GM18868 (cell line): Measurements from ENCODE around the gene GRM2.

Experiments
- ATAC-seq: cut with Tn5 transposase; IDR thresholded peaks from one replicate; pipeline ENCODE4 v1.9.1; 2021; ENCODE audit warnings: mild to moderate bottlenecking, moderate library complexity; ENCODE audit not compliant: unreplicated experiment

GRM2 gene

DNA sequence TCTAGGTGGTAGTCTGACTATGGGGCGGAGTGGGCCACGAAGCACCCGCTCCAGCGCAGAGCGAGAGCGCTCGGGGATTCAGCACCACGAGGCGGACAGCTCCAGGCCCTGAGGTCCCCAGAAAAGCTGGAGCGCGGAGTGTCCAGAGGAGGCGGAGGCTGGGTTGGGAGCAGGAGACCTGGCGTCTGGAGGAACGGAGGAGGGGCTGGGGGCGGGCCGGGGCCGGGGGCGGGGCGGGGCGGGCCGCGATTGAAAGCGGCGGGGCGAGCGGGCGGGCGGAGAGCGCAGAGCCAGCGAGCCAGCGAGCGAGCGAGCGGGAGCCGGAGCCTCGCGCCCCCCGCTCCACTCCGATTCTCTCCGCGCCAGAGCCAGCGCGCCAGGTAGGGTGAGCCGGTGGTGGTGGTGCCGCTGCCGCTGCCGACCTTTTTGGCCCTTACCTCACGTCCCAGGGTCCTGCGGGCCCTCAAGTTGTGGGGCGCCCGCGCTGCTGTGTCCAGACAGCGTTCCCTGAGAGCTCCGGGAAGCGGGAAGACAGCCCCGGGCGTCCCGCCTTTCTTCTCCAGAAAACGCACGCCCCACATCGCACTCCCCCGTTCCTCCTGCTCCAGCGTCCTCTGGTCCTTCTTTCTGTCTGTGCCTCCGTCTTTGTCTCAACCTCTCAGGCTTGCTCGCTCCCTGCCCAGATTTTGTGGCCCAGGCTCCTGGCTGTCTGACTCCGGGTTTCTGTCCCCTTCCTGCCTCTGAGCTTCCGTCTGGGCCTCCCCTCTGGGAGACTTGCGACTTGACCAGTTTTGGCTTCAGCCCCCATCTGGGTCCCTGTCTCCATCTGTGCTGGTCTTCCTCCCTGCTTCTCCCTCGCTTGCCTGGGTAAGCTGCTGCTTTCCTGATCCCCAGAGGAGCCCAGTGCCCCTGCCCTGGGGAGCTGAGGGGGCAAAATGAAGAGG lies at the start of gene GRM2:
GRM2 (plus strand) TSS at position 281 of the 944 bp plus-strand sequence. CDS start 1,916 bp downstream, outside the sequence.
- no peak for ATAC-seq

DNA sequence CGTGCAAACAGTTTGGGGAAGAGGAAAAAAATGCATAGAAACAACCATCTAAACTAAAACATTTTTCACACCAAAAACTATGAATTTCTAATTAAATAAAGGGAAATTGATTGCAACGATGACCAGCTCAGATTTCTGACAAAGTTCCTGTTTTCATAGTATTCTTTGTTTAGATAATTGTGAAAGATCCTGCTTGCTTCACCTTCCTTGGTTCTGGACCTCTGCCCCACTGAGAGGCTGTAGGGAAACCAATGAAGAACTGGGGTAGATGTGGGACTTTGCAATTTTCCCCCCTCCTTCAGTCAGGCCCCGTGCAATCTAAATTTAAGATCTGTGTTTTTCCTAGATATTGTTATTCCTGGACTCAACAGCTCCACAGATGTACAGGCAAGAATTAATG lies 49.6 kb upstream of the GRM2 start:
- no peak for ATAC-seq

DNA sequence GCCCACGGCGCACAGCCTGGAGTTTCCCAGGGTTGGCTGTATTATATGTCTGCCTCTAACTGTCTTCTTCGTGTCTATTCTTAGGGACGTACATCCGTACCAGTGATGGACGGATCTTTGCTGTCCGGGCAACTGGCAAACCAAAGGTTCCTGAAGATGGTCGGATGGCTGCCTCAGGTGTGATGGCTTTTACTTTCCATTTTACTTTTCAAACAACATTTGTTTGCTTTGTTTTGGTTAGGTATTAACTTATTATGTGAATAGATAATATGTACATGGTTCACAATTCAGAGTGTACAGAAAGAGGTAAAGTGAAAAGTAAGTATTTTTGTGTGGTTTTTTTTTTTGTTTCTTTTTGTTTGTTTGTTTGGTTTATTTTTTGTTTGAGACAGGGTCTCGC lies 46.9 kb upstream of the GRM2 start:
- ATAC-seq, result no peak

DNA sequence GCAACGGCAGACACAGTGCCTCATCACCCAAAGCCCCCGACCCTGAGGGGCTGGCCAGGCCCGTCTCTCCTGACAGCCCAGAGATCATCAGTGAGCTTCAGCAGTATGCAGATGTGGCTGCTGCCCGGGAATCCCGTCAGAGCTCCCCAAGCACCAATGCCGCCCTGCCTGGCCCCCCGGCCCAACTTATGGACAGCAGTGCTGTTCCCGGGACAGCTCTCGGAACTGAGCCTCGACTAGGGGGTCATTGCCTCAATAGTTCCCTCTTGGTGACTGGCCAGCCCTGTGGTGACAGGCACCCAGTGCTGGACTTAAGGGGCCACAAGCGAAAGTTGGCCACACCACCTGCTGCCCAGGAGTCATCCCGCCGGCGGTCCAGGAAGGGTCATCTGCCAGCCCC lies 44.4 kb upstream of the GRM2 start:
- no peak for ATAC-seq

DNA sequence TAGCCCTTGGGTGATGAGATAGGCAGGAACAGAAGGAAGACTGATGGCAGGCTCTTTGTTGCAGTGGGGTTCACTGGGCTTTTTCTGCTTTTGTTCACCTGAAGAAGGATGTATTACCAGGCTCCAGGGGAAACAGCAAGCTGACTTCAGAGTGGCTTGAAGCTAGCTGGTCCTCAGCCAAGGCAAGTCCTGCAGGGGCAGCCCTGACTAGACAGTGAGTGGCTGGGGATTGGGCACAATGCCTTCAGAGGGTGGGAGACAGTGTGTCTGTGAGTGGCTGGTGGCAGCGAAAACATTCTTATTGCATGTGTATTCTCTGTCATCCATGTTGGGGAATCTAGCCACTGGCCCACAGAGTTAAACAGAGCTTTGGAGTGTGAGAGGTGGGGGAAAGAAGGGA lies 38.1 kb upstream of the GRM2 start:
- ATAC-seq, result no peak

GRCh38 chr3:51669241-51670052 lies 37.4 kb upstream of the GRM2 start:
- no peak for ATAC-seq

DNA sequence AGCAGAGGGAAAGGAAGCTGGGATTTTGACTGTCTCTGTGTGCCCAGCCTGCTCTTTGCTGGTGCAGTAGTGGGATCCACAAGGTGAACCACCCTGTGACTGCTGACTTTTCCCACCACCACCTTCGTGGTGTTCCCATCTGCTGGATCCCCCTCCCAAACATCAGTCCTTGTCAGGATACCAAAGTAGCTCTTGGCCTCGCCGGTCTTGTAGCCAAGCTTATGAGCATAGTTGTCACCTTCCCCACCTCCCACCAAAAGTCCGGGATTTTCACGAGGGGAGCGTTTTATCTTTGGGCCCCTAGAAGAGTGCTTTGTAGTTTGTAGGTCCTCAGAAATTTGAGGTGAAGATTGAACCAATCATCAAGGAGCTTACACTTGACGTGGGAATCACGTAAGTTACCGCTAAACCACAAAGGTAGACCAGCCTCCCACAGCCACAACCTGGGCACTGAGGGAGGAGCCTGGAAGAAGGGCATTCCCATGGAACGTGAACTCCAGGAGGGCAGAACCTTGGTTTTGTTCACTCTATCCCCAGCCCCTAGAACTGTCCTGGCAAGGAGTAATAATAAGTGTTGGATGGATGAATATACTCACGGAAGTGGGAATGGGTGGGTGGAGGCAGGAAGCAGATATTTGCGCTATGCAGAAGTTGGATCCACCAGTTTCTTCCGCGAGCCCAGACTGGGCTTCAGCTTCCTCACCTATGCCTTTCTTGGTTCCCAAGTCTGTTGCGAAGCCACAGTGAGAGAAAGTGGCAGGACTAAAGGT lies 36.6 kb upstream of the GRM2 start:
- ATAC-seq, result no peak

- ATAC-seq, result peak; percentile 65
Observed at GRCh38 chr3:51670823-51671733, 35.8 kb upstream of the GRM2 start, which contains the start of gene TEX264. Gene TEX264, plus strand, starts transcription at chr3:51671252. Its CDS starts 3,053 bp downstream, at chr3:51674305.

- ATAC-seq, result peak; percentile 47
Observed at GRCh38 chr3:51671734-51672475, 35.0 kb upstream of the GRM2 start.

DNA sequence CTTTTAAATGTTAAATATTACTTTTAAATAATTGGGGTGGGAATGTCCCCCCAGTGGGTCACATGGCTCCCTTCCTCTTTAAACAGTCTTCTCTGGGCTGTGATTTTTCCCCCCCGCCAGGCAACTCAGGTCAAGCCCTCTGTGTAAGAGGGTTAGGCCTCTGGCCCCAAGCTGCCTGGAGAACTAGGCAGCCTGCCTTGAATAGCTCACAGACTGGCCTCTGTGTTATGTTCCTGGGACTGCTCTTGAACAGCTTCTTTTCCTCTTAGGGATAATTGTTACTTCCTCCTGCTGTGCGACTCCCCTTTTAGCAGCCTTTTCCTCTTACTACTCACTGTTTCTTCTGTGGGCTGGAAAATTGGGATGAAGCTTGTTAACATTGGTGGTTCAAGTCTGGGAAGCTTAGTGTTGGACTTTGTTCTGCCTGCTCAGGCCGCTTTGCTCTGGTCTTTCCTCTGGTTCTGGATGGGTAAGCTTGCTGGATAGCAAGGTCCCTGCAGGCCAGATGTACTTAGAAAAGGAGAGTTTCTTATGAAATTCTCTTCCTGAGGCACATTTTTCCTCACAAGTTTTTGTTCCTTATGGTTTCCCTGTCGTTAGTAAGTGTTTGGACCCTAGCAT lies 33.6 kb upstream of the GRM2 start:
- no peak for ATAC-seq

DNA sequence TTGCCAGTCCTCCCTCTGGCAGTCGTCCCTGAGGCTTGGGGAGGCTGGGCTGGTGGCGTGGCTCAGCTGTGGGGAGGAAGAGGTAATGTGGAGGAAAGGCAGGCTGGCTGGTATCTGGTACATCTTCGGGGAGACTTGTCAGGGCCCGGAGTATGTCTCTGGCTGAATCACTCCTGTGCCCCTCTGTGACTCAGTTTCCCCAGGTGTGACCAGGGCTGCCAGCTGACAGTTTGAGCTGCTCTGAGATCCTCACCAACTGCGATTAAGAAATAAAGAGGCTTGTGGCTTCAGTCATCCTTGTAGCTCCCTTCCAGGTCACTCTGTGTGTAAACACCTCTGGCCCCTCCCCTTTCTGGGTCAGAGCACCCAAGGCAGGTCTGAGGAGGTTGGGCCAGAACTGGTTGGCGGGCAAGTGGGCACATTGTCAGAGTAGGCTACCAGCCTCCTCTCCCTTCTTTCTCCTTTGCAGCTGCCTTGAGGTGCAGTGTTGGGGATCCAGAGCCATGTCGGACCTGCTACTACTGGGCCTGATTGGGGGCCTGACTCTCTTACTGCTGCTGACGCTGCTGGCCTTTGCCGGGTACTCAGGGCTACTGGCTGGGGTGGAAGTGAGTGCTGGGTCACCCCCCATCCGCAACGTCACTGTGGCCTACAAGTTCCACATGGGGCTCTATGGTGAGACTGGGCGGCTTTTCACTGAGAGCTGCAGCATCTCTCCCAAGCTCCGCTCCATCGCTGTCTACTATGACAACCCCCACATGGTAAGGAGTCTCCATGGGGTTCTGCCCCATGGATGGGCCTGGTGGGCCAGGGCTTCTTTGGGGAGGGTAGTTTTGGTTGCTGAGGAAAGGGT lies 32.8 kb upstream of the GRM2 start:
- no peak for ATAC-seq

DNA sequence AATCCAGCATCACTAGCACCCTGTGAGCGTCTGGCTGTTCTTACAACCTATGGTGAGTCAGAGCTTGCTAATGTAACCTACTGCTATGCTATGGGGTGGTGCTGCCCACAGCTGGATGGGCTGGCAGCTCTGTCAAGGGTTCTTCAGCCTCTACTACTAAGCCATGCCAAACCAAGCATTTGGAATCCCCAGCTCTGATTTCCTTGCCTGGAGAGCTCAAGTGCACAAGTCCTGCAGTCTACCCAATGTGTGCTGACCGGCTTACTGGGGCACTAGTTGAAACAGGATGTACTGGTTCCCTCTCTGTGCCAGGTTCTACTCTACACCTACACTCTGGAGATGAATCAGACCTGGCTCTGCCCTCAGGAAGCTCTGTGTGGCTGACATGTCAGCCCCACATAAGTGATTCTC lies 31.7 kb upstream of the GRM2 start:
- ATAC-seq, result no peak

DNA sequence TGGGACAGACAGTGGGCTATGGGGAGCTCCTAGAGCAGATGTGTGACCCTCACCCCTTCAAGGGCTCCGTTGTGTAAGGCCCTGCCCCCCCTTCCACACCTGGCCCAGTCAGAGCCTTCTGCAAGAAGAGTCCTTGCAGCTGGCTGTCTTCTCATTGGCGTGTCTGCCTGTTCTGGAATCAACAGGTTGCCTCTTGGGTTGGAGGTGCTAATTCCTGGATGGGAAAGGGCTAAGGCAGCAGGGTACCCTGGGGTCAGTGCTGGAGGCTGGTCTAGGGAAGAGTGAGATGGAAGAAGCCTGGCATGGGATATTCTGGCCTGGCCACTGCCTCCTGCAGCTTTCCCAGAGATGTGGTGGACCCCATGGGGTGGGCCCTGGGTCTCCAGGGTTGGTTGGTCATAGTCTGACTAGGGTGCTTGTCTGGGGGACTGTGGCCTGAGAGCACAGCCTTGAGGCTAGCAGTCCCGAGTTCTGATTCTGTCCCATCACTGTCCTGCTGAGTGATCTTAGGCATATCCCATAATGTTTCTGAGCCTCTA lies 30.7 kb upstream of the GRM2 start:
- ATAC-seq, result no peak

DNA sequence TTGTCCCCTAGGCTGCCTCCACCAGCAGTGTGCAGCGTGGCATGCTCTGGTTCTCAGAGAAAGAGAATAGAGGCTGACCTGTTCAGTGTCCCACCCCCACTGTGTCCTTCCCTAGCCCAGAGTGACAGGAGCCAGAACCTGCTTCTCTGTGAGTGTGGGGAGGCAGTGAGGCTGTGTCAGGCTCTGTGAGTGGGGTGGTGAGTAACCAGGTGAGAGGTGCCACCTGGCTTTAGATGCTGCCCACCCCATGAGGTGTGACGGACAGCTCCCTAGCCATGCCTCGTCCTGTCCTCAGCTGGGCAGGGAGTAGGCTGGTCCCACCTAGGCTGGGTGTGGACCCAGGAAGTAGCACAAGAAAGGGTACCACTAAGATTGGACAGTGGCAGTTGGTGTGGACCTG lies 29.5 kb upstream of the GRM2 start:
- ATAC-seq, result no peak

DNA sequence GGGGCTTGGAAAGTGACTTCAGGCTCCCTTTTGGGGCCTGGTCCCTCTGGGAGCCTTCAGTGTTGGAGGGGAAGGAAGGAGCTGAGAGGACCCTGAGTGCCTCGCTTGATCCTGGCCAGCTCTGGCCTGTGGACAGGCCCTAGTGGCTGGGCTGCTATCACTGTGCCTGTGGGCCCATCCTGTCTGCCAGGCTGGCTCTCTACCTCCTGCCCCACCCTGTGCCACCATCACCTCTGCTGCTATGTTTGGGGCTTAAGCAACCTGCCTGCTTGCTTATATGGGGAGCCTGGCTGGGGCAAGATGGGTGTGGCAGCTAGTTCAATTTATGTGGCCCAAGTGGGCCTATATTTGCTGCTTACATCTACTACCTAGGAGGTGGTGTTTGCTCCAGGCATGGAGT lies 28.7 kb upstream of the GRM2 start:
- ATAC-seq, result no peak

DNA sequence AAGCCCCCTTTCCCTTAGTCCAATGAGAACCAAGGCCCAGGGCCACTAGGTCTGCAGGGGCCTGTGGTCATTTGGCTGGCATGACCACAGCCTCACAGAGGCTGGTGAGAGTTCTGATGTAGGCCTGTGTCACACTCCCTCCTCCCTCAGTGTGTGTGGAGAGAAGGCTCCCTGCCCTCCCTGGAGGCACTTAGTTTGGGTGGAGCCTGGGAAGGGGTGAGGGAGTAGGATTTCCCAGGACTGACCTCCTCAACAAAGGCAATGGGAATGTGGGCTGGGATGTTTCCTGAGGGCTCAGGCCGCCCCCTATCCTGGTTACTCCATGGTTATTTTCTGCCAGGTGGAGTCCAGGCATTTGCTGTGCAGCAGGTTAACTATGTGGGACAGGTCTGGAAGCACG lies 28.2 kb upstream of the GRM2 start:
- no peak for ATAC-seq

DNA sequence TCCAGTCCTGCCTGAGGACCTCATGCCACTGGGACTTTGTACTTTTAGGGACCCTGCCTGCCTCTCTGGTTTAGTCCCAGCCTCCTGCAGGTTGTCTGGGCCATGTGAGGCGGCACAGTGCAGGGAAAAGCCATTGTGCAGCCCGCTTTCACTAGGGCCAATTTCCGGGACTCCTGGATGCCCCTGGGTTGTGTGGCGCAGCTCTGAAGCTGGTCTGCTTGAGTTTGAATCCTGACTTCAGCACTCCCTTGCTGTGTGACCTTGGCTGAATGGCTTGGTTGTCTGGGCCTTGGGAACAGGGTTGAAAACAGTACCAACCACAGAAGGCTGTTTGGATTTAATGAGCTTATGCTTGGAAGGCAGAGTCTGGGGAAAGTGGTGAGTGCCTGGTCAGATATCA lies 27.6 kb upstream of the GRM2 start:
- ATAC-seq, result no peak

DNA sequence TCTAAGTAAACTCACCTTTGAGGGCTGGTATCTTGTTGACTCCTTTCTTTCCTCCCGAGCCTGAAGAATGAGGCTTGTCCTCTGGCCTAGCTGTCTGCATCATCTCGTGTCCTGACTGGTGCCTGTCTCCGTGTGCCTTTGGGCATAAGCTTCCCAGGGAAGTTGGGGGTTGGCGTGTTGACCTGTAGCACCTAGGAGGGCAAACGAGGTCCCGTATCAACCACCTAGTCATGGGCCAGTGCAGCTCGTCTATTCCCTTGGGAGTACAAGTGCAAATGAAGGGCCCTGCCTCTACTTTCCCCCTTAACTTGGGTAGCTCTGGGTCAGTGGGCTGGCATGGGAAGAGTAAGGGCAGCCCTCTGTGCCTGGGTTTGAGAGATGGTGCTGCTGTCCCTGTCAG lies 27.1 kb upstream of the GRM2 start:
- no peak for ATAC-seq
